Measurements from ENCODE around the gene EEF2K. TPM values are rescaled to one million over a fixed set of nuclear protein-coding genes. Genes with fewer than 3 reads are reported as not detected.

EEF2K gene
- total RNA-seq, 1 experiment from 2014 or later: 31.0 TPM

GRCh38 chr16:22318690-22319358 is 112.7 kb downstream of the EEF2K start:
- peaks cover 24 to 29% of the 10 kb centered on the region in 2 experiments for H3K36me3 ChIP-seq (ENCODE audit: control insufficient read depth in 1 of 2, insufficient read depth in 2 of 2, low read length in 2 of 2)
- RAD21 ChIA-PET (ENCODE audit: low non-redundant PET in 1 of 2, low total read pairs in 2 of 2, uncharacterized antibody in 2 of 2, unreplicated experiment in 2 of 2): no interaction called here
- intact Hi-C loops (cut with micrococcal nuclease): no loop called here
- H4K20me1 ChIP-seq (ENCODE audit: insufficient read depth): no peaks in the 10 kb centered on the region
- H3K27me3 ChIP-seq (ENCODE audit: insufficient read depth, low read length): no peaks in the 10 kb centered on the region
- CTCF ChIA-PET: interaction anchor here (0.8 to 1.4 kb wide), 4 partner anchors 13 to 1162 kb away, joined by 3 to 7 read pairs (median 4); no protein-coding TSS in a partner anchor
- H3K79me2 ChIP-seq (ENCODE audit: insufficient read depth, low read length): peaks cover 11% of the 10 kb centered on the region; the same call in 1 of the 2 replicates
- peak; percentile 61 for ATAC-seq
- no TSS peak for BruUV-seq (replicated peaks)
- POLR2A ChIA-PET: no interaction called here
- no peak overlapping the region for H3K4me2 ChIP-seq (ENCODE audit: low read length)
- no peak overlapping the region for H2AFZ ChIP-seq (ENCODE audit: low read depth, low read length, poor library complexity, severe bottlenecking)
- DNase-seq (ENCODE audit: low read depth, low spot score): no peak
- no peaks in the 10 kb centered on the region for H3K4me1 ChIP-seq (ENCODE audit: control insufficient read depth in 1 of 2, insufficient read depth in 2 of 2, low read length in 2 of 2)
- H3K4me3 ChIP-seq (replicated peaks in 1 of 2; ENCODE audit: low read depth in 1 of 2, low read length in 2 of 2): no peak overlapping the region
- H3K9me2 ChIP-seq (ENCODE audit: insufficient read depth): no peaks in the 10 kb centered on the region
- no peak overlapping the region for H3K9ac ChIP-seq (ENCODE audit: low read length)
- H3K27ac ChIP-seq (ENCODE audit: low read depth, low read length): no peak overlapping the region
- H3K9me3 ChIP-seq (ENCODE audit: control insufficient read depth in 1 of 2, insufficient read depth in 1 of 2, low read depth in 1 of 2, low read length in 2 of 2): no peaks in the 10 kb centered on the region
- TF ChIP-seq CTCF (IDR thresholded peaks at IDR 0.05 in 2 of 3, conservative IDR thresholded peaks at IDR 0.05 in 1 of 3; ENCODE audit: borderline replicate concordance in 1 of 3, insufficient read depth in 1 of 3, low read depth in 2 of 3, low read length in 2 of 3) (peak; percentile 61 to 85 (median 68)), FOSL1 (IDR thresholded peaks at IDR 0.05; ENCODE audit: low read depth) (no peak), POLR2A (IDR thresholded peaks at IDR 0.05; ENCODE audit: borderline replicate concordance, extremely low read depth, insufficient read depth, insufficient read length) (no peak), RAD21 (IDR thresholded peaks at IDR 0.05; ENCODE audit: low read depth) (peak; percentile 68), ZBTB33 (IDR thresholded peaks at IDR 0.05; ENCODE audit: extremely low read depth, insufficient replicate concordance, low read length) (no peak)
